ENCODE measurements around the gene RAB10.

- TF ChIP-seq CTCF (IDR thresholded peaks at IDR 0.05) (no peak), POLR2A (IDR thresholded peaks at IDR 0.05) (no peak), POLR2AphosphoS5 (IDR thresholded peaks at IDR 0.05) (no peak)
Measured at GRCh38 chr2:26100384-26100783, 66.5 kb downstream of the RAB10 start.

Measured in upper lobe of left lung (tissue), 4 donors.